ENCODE measurements around the gene TMOD1. TPM values are rescaled to one million over a fixed set of nuclear protein-coding genes. Genes with fewer than 3 reads are reported as not detected.

The TMOD1 gene
- total and polyA plus RNA-seq, 2 experiments from 2014 or later = 0.34 to 1.3 TPM

DNA sequence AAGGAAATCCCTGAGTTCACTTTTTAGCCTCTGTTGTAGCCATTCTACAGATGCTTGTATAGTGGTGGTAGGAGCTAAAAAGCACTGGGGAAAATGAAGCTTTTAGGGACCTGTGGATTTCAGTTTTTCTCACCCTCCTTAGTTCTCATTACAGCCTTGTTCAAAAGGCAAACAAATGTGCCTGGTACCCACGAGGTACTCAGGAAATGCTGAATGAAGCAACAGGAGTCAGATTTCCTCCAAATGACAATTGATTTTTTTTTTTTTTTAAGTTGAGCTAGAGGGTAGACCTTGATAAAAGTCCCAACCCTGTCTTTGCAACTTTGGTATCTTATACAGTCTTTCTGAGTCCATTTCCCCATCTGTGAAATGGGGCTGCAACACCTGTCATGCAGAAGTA is 21.3 kb upstream of the TMOD1 start:
- Histone ChIP-seq H3K79me2 (ENCODE audit: insufficient read depth) (no peaks in the 10 kb centered on the region), H2AFZ (no peak overlapping the region), H3K9me2 (ENCODE audit: insufficient read depth) (no peaks in the 10 kb centered on the region), H3F3A (ENCODE audit: insufficient read depth) (0 out of 2 replicates have a peak, but pooled peaks cover 2% of the 10 kb centered on the region), H3K4me2 (ENCODE audit: unreplicated experiment) (no peak overlapping the region), H3K4me3 (no peak overlapping the region), H3K27me3 (replicated peaks; ENCODE audit: insufficient read depth) (no peaks in the 10 kb centered on the region), H3K4me1 (ENCODE audit: insufficient read depth) (no peaks in the 10 kb centered on the region; the same call in 1 of the 2 replicates), H4K20me1 (ENCODE audit: insufficient read depth) (no peaks in the 10 kb centered on the region), H3K9me3 (ENCODE audit: low read depth) (no peaks in the 10 kb centered on the region), H3K36me3 (ENCODE audit: low read depth) (no peaks in the 10 kb centered on the region), H3K9ac (no peak overlapping the region), H3K27ac (no peak overlapping the region)
- TF ChIP-seq EZH2phosphoT487 (IDR thresholded peaks at IDR 0.05; ENCODE audit: insufficient read depth, low read depth) (no peak), EZH2 (IDR thresholded peaks at IDR 0.05; ENCODE audit: insufficient read depth, poor library complexity, severe bottlenecking) (no peak)
- in situ Hi-C loops (cut with MboI) = no loop called here
- no peak for DNase-seq
- WGBS, 2 experiments (ENCODE audit: low coverage in 1 of 2, low lambda C conversion rate in 2 of 2, missing lambda C conversion rate in 2 of 2) = 7 to 18% methylated on average over 1 of the region's 1 CpG

- 97 to 100% methylated on average over 1 of the region's 1 CpG for WGBS, 2 experiments (ENCODE audit: low coverage in 1 of 2, low lambda C conversion rate in 2 of 2, missing lambda C conversion rate in 2 of 2)
- H3K9me2 ChIP-seq (ENCODE audit: insufficient read depth) = no peaks in the 10 kb centered on the region
- no peak overlapping the region for H3K4me3 ChIP-seq
- H2AFZ ChIP-seq = no peak overlapping the region
- no peaks in the 10 kb centered on the region for H3F3A ChIP-seq (ENCODE audit: insufficient read depth)
- no peaks in the 10 kb centered on the region for H3K4me1 ChIP-seq (ENCODE audit: insufficient read depth)
- no peak overlapping the region for H3K4me2 ChIP-seq (ENCODE audit: unreplicated experiment)
- in situ Hi-C loops (cut with MboI) = no loop called here
- H3K27ac ChIP-seq = no peak overlapping the region
- no peaks in the 10 kb centered on the region for H3K79me2 ChIP-seq (ENCODE audit: insufficient read depth)
- H4K20me1 ChIP-seq (ENCODE audit: insufficient read depth) = no peaks in the 10 kb centered on the region
- no peaks in the 10 kb centered on the region for H3K36me3 ChIP-seq (ENCODE audit: low read depth)
- no peak for DNase-seq
- H3K27me3 ChIP-seq (replicated peaks; ENCODE audit: insufficient read depth) = no peaks in the 10 kb centered on the region
- no peak overlapping the region for H3K9ac ChIP-seq
- no peaks in the 10 kb centered on the region for H3K9me3 ChIP-seq (ENCODE audit: low read depth)
- no peak for TF ChIP-seq EZH2 (IDR thresholded peaks at IDR 0.05; ENCODE audit: insufficient read depth, poor library complexity, severe bottlenecking)
- TF ChIP-seq EZH2phosphoT487 (IDR thresholded peaks at IDR 0.05; ENCODE audit: insufficient read depth, low read depth) = no peak
These were observed 20.7 kb upstream of the TMOD1 start for GRCh38 chr9:97480749-97481148.

- Histone ChIP-seq H3K9ac (no peak overlapping the region), H3K27ac (no peak overlapping the region), H2AFZ (no peak overlapping the region), H3K9me3 (ENCODE audit: low read depth) (no peaks in the 10 kb centered on the region), H3K79me2 (ENCODE audit: insufficient read depth) (no peaks in the 10 kb centered on the region), H3K27me3 (replicated peaks; ENCODE audit: insufficient read depth) (no peaks in the 10 kb centered on the region), H4K20me1 (ENCODE audit: insufficient read depth) (no peaks in the 10 kb centered on the region), H3K36me3 (ENCODE audit: low read depth) (no peaks in the 10 kb centered on the region; the same call in 1 of the 2 replicates), H3F3A (ENCODE audit: insufficient read depth) (no peaks in the 10 kb centered on the region), H3K9me2 (ENCODE audit: insufficient read depth) (no peaks in the 10 kb centered on the region), H3K4me1 (ENCODE audit: insufficient read depth) (no peaks in the 10 kb centered on the region), H3K4me3 (no peak overlapping the region), H3K4me2 (ENCODE audit: unreplicated experiment) (no peak overlapping the region)
- WGBS, 2 experiments (ENCODE audit: low coverage in 1 of 2, low lambda C conversion rate in 2 of 2, missing lambda C conversion rate in 2 of 2) = 95 to 100% methylated on average over 1 of the region's 1 CpG
- in situ Hi-C loops (cut with MboI) = no loop called here
- no peak for DNase-seq
- TF ChIP-seq EZH2 (IDR thresholded peaks at IDR 0.05; ENCODE audit: insufficient read depth, poor library complexity, severe bottlenecking) = no peak
- no peak for TF ChIP-seq EZH2phosphoT487 (IDR thresholded peaks at IDR 0.05; ENCODE audit: insufficient read depth, low read depth)
These were observed 17.3 kb upstream of the TMOD1 start for GRCh38 chr9:97484134-97484533.

DNA sequence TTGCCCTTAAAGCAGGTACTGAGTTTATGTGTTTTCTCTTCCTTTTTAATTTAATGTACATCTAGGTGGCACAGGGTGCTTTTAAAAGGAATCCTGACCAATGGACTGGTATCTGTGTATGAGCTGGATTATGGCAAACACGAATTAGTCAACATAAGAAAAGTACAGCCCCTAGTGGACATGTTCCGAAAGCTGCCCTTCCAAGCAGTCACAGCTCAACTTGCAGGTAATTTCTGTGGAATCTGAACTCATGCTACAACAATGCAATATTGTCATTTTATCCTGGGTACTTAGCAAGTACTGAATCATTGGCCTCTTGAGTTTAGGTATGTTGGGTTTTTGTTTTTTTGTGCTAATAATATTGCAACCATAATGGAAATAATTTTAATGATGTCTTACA is 14.4 kb upstream of the TMOD1 start:
- WGBS, 2 experiments (ENCODE audit: low coverage in 1 of 2, low lambda C conversion rate in 2 of 2, missing lambda C conversion rate in 2 of 2) = 80 to 87% methylated on average over 2 of the region's 2 CpGs

DNA sequence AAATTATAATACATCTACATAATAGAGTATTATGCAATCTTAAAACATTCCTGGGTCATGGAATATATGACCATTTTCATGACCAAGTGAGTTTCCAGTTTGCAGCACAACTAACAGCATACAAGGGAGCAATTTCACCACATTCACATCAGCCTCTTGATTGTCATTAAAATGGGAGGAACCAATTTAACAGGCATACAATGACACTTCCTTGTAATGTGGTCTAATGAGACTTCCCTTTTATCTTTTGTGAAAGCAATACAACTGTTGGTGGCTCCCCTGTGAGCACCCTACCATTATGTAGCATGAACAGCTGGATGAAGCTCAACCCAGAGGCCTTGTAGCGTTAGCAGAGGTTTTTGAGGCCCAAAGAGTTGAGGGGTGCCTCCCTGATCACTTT is 13.6 kb upstream of the TMOD1 start:
- Histone ChIP-seq H2AFZ (no peak overlapping the region), H3K4me2 (ENCODE audit: unreplicated experiment) (no peak overlapping the region), H3K9ac (no peak overlapping the region), H3K9me2 (ENCODE audit: insufficient read depth) (no peaks in the 10 kb centered on the region), H3K27ac (no peak overlapping the region), H3K9me3 (ENCODE audit: low read depth) (no peaks in the 10 kb centered on the region), H3K79me2 (ENCODE audit: insufficient read depth) (no peaks in the 10 kb centered on the region), H3K4me1 (ENCODE audit: insufficient read depth) (no peaks in the 10 kb centered on the region), H3K36me3 (ENCODE audit: low read depth) (no peaks in the 10 kb centered on the region; the same call in 1 of the 2 replicates), H3K4me3 (no peak overlapping the region), H4K20me1 (ENCODE audit: insufficient read depth) (no peaks in the 10 kb centered on the region), H3K27me3 (replicated peaks; ENCODE audit: insufficient read depth) (no peaks in the 10 kb centered on the region), H3F3A (ENCODE audit: insufficient read depth) (no peaks in the 10 kb centered on the region)
- no peak for TF ChIP-seq EZH2 (IDR thresholded peaks at IDR 0.05; ENCODE audit: insufficient read depth, poor library complexity, severe bottlenecking)
- no peak for TF ChIP-seq EZH2phosphoT487 (IDR thresholded peaks at IDR 0.05; ENCODE audit: insufficient read depth, low read depth)
- in situ Hi-C loops (cut with MboI) = no loop called here
- no peak for DNase-seq
- WGBS, 2 experiments (ENCODE audit: low coverage in 1 of 2, low lambda C conversion rate in 2 of 2, missing lambda C conversion rate in 2 of 2) = 50 to 53% methylated on average over 1 of the region's 1 CpG

More for the DNA sequence above, 14.4 kb upstream of the TMOD1 start:
- no peaks in the 10 kb centered on the region; the same call in 1 of the 2 replicates for H3K36me3 ChIP-seq (ENCODE audit: low read depth)
- peak; percentile 37 for DNase-seq
- H3K4me2 ChIP-seq (ENCODE audit: unreplicated experiment) = no peak overlapping the region
- H3K4me1 ChIP-seq (ENCODE audit: insufficient read depth) = no peaks in the 10 kb centered on the region
- H3K27ac ChIP-seq = no peak overlapping the region
- H3F3A ChIP-seq (ENCODE audit: insufficient read depth) = no peaks in the 10 kb centered on the region
- H3K9me3 ChIP-seq (ENCODE audit: low read depth) = no peaks in the 10 kb centered on the region
- H3K4me3 ChIP-seq = no peak overlapping the region
- H3K9me2 ChIP-seq (ENCODE audit: insufficient read depth) = no peaks in the 10 kb centered on the region
- H2AFZ ChIP-seq = no peak overlapping the region
- no peaks in the 10 kb centered on the region for H4K20me1 ChIP-seq (ENCODE audit: insufficient read depth)
- H3K9ac ChIP-seq = no peak overlapping the region
- no peak for TF ChIP-seq EZH2 (IDR thresholded peaks at IDR 0.05; ENCODE audit: insufficient read depth, poor library complexity, severe bottlenecking)
- TF ChIP-seq EZH2phosphoT487 (IDR thresholded peaks at IDR 0.05; ENCODE audit: insufficient read depth, low read depth) = no peak
- H3K79me2 ChIP-seq (ENCODE audit: insufficient read depth) = no peaks in the 10 kb centered on the region
- in situ Hi-C loops (cut with MboI) = no loop called here
- no peaks in the 10 kb centered on the region for H3K27me3 ChIP-seq (replicated peaks; ENCODE audit: insufficient read depth)
